HG02642 (cell line): ENCODE measurements around the gene POTED.
"Not testable (repeated sequence)": the region's sequence is repeated elsewhere in the genome, so short reads cannot be mapped to it uniquely, and the experiment has no call there.

Source experiments
- ATAC-seq: cut with Tn5 transposase; IDR thresholded peaks from one replicate; pipeline ENCODE4 v1.9.1; 2021; ENCODE audit warnings: mild to moderate bottlenecking; ENCODE audit not compliant: unreplicated experiment, poor library complexity

Gene POTED

DNA sequence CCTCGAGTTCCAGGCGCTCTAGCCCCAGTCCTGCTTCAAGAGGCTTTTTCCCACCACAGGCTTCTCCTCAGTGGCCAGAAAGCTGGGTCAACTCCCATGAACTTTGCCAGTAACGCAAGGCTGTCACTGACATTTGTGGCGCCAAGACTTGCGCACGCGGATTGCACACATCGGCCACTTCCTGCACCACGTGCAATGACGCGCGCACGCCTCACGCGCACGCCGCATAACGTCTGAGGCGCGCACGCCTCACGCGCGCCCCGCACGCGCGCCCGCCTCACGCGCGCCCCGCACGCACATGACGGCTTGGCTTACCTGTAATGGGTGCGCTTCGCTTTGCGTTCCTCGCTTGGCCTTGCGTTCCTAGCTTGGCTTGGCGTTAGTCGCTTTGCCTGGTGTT is at the start of gene POTED:
POTED (plus strand) TSS at position 301 of the 400 bp plus-strand sequence. CDS start 452 bp downstream, outside the sequence.
- not testable (repeated sequence) for ATAC-seq

DNA sequence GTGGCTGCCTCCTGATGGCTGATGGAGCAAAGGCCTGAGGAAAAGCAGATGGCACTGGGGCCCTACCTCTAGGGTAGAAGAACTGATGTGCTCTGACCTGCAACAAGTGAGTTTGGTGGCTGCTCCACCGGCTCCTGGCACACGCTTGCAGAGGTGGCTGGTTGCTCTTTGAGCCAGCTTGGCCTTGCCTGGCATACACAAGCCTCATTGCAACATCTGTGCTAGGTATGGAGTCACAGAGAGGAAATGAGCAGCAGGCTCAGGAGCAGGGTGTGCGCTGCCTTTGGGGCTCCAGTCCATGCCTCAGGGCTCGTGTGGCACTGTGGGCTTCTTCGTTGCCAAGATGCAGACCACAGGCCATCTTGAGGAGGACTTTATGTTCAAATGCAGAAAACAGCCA is 40.5 kb downstream of the POTED start:
- not testable (repeated sequence) for ATAC-seq

DNA sequence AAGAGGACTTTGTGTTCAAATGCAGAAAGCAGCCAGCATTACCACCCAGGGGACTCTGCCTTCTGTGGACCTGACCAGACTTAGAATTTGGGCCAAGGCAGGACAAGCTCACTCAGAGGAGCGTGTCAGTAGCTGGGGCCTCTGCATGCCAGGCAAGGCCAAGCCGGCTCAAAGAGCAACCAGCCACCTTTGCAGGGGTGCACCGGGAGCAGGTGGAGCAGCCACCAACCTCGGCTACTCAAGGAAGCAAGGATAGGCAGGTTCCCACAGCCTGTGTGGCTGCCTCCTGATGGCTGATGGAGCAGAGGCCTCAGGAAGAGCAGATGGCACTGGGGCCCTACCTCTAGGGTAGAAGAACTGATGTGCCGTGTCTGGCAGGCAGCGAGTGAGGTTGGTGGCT is 42.2 kb downstream of the POTED start:
- not testable (repeated sequence) for ATAC-seq
